Neural crest cell (in vitro differentiated cells): ENCODE results near the gene PLCL2. TPM values are rescaled to one million over a fixed set of nuclear protein-coding genes. Genes with fewer than 3 reads are reported as not detected.
"Not testable (repeated sequence)": the region's sequence is repeated elsewhere in the genome, so short reads cannot be mapped to it uniquely, and the experiment has no call there.

Source experiments
- DNase-seq: peaks from one replicate; pipeline ENCODE4 v3.0.0; 2021; ENCODE audit warnings: low read depth, mixed read lengths, low spot score
- H3K27ac Mint-ChIP-seq: one replicate; pipeline ENCODE4 v1.8.0; 2021; ENCODE audit warnings: mild to moderate bottlenecking, mixed read lengths; ENCODE audit not compliant: unreplicated experiment
- H3K27me3 Mint-ChIP-seq: 2 replicates; pipeline ENCODE4 v1.8.0; 2021; ENCODE audit warnings: low read depth, mild to moderate bottlenecking, mixed read lengths
- H3K36me3 Mint-ChIP-seq: 2 replicates; pipeline ENCODE4 v1.8.0; 2021; ENCODE audit warnings: low read depth, mild to moderate bottlenecking, mixed read lengths
- H3K4me1 Mint-ChIP-seq: 2 replicates; pipeline ENCODE4 v1.8.0; 2021; ENCODE audit warnings: mixed read lengths
- H3K4me3 Mint-ChIP-seq: one replicate; pipeline ENCODE4 v1.8.0; 2021; ENCODE audit warnings: mild to moderate bottlenecking, mixed read lengths
- H3K9me3 Mint-ChIP-seq: 2 replicates; pipeline ENCODE4 v1.8.0; 2021; ENCODE audit warnings: mixed read lengths
- total RNA-seq: library from RNA; stranded (reverse); gene quantifications from 2 replicates; pipeline ENCODE4 v1.2.1, GENCODE V29; 2021
- TF ChIP-seq, protein P1 (sequence below): fragments of 200-600 bp; sonication (generic); conservative IDR thresholded peaks from 2 replicates; pipeline ENCODE4 v1.5.0; 2021; ENCODE audit warnings: antibody characterized with exemption, mild to moderate bottlenecking

PLCL2 gene
- total RNA-seq, 1 donor from 2014 or later, result 10.5 TPM

DNA sequence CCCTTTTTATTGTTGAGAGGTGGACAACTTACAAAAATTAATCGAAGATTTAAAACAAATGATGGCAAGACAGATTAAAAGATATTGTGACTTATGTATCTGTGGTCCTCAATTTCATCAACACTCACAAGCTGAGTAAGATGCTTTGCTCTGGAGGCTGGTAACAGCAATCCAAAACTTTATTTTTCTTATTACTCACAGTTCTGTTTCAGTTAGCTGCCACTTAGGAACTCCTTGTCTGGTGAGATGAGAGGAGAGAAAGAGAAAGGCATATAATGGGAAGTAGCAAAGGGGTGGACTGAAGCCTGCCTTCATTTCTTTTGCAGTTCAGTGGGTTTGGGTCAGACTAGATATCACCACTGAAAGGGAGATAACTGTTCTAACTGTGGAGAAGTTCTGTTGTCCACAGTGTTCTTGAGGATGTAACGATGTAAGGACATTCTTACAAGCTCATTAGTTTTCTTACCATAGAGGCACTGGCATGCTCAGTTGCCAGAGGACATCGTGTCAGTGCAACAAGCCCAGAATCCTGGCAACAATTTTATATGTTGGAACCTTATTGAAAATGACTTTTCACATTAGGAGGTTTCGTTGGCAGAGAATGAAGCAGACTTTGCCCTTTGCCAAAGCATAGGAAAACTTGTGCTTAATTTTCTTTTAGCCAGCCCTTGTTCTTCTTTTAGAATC, 93.6 kb downstream of the PLCL2 start:
- DNase-seq, result no peak
- no peak overlapping the region for H3K27ac Mint-ChIP-seq
- TF ChIP-seq, protein P1, sequence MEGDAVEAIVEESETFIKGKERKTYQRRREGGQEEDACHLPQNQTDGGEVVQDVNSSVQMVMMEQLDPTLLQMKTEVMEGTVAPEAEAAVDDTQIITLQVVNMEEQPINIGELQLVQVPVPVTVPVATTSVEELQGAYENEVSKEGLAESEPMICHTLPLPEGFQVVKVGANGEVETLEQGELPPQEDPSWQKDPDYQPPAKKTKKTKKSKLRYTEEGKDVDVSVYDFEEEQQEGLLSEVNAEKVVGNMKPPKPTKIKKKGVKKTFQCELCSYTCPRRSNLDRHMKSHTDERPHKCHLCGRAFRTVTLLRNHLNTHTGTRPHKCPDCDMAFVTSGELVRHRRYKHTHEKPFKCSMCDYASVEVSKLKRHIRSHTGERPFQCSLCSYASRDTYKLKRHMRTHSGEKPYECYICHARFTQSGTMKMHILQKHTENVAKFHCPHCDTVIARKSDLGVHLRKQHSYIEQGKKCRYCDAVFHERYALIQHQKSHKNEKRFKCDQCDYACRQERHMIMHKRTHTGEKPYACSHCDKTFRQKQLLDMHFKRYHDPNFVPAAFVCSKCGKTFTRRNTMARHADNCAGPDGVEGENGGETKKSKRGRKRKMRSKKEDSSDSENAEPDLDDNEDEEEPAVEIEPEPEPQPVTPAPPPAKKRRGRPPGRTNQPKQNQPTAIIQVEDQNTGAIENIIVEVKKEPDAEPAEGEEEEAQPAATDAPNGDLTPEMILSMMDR, result no peak
- H3K4me1 Mint-ChIP-seq, result no peaks in the 10 kb centered on the region
- H3K27me3 Mint-ChIP-seq, result no peaks in the 10 kb centered on the region
- no peak overlapping the region for H3K4me3 Mint-ChIP-seq
- peaks cover 13% of the 10 kb centered on the region for H3K9me3 Mint-ChIP-seq
- H3K36me3 Mint-ChIP-seq, result peaks cover 2% of the 10 kb centered on the region

DNA sequence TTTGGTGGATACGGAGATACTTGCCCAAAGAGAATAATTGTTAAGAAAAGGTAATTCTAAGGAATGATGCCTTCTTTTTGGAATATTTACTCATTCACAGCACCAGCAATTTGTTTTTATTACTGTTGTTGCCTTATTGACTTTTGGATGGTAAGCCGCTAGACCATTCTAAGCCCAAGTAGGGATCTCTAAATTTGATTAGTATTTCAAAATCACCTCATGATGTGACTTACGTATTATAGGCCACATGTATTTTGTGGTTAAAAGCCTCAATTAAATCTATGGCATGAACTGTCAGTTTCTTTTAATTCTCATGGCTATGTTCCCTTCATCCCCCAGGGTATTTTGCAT, 94.1 kb downstream of the PLCL2 start:
- no peak overlapping the region for H3K27ac Mint-ChIP-seq
- peaks cover 9% of the 10 kb centered on the region for H3K9me3 Mint-ChIP-seq
- no peak overlapping the region for H3K4me3 Mint-ChIP-seq
- H3K4me1 Mint-ChIP-seq, result no peaks in the 10 kb centered on the region
- TF ChIP-seq, protein P1, result no peak
- H3K27me3 Mint-ChIP-seq, result no peaks in the 10 kb centered on the region
- no peak for DNase-seq
- peaks cover 2% of the 10 kb centered on the region for H3K36me3 Mint-ChIP-seq

DNA sequence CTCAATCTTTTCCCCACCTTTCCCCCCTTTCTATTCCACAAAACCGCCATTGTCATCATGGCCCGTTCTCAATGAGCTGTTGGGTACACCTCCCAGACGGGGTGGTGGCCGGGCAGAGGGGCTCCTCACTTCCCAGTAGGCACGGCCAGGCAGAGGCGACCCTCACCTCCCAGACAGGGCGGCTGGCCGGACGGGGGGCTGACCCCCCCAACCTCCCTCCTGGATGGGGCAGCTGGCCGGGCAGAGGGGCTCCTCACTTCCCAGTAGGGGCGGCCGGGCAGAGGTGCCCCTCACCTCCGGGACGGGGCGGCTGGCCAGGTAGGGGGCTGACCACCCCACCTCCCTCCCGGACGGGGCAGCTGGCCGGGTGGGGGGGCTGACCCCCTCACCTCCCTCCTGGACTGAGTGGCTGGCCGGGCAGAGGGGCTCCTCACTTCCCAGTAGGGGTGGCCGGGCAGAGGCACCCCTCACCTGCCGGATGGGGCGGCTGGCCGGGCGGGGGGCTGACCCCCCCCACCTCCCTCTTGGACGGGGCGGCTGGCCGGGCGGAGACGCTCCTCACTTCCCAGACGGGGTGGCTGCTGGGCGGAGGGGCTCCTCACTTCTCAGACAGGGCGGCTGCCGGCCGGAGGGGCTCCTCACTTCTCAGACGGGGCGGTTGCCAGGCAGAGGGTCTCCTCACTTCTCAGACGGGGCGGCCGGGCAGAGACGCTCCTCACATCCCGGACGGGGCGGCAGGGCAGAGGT, 95.2 kb downstream of the PLCL2 start:
- H3K27me3 Mint-ChIP-seq, H3K36me3 Mint-ChIP-seq, DNase-seq: not testable (repeated sequence)

DNA sequence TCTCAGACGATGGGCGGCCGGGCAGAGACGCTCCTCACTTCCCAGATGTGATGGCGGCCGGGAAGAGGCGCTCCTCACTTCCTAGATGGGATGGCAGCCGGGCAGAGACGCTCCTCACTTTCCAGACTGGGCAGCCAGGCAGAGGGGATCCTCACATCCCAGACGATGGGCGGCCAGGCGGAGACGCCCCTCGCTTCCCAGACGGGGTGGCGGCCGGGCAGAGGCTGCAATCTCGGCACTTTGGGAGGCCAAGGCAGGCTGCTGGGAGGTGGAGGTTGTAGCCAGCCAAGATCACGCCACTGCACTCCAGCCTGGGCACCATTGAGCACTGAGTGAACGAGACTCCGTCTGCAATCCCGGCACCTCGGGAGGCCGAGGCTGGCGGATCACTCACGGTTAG, 95.8 kb downstream of the PLCL2 start:
- H3K4me1 Mint-ChIP-seq, H3K27me3 Mint-ChIP-seq, H3K36me3 Mint-ChIP-seq: not testable (repeated sequence)

More for the DNA sequence above, 95.2 kb downstream of the PLCL2 start:
- not testable (repeated sequence) for H3K4me3 Mint-ChIP-seq, H3K9me3 Mint-ChIP-seq, H3K27ac Mint-ChIP-seq, H3K4me1 Mint-ChIP-seq

DNA sequence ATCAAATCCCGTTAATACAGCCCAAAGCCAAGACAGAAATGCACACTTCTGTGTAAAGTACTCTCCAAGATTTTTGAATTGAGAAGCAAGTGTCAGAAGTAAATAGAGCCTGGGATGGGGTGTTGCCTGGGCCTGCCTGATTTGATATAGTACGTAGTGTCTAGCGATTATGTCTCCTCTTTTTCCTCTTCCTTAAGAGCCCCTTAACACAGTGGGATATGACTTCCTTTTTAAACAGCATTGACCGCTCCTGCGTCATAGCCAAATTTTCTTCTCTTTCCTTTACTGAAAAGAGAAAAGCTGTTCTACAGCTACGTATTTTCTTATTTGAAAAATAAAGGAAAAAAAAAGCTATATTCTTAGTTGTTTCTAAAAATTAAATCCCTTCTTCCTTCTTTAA, 97.7 kb downstream of the PLCL2 start:
- peaks cover 6% of the 10 kb centered on the region for H3K9me3 Mint-ChIP-seq
- DNase-seq, result no peak
- H3K27ac Mint-ChIP-seq, result no peak overlapping the region
- no peaks in the 10 kb centered on the region for H3K4me1 Mint-ChIP-seq
- no peaks in the 10 kb centered on the region for H3K27me3 Mint-ChIP-seq
- TF ChIP-seq, protein P1, result no peak
- no peak overlapping the region for H3K4me3 Mint-ChIP-seq
- H3K36me3 Mint-ChIP-seq, result no peaks in the 10 kb centered on the region

More for the DNA sequence above, 95.8 kb downstream of the PLCL2 start:
- not testable (repeated sequence) for DNase-seq, H3K4me3 Mint-ChIP-seq, H3K27ac Mint-ChIP-seq, H3K9me3 Mint-ChIP-seq

DNA sequence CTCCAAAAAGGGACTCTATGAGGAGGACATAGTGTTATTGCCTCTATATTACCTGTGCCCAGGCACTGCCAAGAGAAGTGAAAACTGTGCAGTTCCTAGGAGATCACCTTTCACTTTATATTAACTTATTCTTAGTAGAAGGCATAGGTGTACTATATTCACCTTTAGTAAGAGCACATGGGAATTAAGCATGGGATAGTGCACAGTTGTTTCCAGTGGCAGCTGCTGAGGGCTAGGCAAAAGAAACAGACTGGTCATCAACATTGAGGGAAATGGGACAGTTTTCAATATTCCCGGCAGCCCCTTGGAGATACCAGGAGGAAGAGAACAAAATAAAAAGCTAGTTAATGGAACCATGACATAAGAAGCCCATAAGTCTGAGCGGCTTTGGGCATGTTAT, 100.9 kb downstream of the PLCL2 start:
- TF ChIP-seq, protein P1, result no peak
- Mint-ChIP-seq H3K27ac (no peak overlapping the region), H3K4me1 (no peaks in the 10 kb centered on the region), H3K36me3 (no peaks in the 10 kb centered on the region), H3K27me3 (no peaks in the 10 kb centered on the region), H3K4me3 (no peak overlapping the region), H3K9me3 (peaks cover 3% of the 10 kb centered on the region)
- DNase-seq, result no peak
